GM21528 (cell line): ENCODE data around the gene ANKRD40.

Experiments
- ATAC-seq: cut with Tn5 transposase; IDR thresholded peaks from one replicate; pipeline ENCODE4 v1.9.1; 2021; ENCODE audit warnings: mild to moderate bottlenecking, moderate library complexity; ENCODE audit not compliant: unreplicated experiment, low FRiP score

The ANKRD40 gene

DNA sequence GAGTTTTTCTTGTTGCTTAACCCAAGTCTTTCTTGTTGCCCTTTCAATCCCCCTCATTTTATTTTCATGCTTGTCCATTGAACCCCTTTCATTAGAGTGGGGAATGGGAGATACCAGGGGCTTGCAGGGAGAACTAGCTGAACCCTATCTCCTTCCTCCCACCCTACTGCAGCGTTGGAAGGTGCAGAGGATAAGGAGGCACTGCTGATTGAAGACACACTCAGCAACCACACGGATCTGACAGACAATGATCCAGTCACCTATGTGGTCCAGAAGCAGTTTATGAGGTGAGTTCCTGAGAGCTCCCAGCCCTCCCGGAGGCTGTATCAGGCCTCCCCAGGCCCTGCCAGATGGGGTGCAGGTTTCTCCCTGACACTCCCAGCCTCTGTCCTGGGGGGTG is 32.5 kb downstream of the ANKRD40 start:
- no peak for ATAC-seq

DNA sequence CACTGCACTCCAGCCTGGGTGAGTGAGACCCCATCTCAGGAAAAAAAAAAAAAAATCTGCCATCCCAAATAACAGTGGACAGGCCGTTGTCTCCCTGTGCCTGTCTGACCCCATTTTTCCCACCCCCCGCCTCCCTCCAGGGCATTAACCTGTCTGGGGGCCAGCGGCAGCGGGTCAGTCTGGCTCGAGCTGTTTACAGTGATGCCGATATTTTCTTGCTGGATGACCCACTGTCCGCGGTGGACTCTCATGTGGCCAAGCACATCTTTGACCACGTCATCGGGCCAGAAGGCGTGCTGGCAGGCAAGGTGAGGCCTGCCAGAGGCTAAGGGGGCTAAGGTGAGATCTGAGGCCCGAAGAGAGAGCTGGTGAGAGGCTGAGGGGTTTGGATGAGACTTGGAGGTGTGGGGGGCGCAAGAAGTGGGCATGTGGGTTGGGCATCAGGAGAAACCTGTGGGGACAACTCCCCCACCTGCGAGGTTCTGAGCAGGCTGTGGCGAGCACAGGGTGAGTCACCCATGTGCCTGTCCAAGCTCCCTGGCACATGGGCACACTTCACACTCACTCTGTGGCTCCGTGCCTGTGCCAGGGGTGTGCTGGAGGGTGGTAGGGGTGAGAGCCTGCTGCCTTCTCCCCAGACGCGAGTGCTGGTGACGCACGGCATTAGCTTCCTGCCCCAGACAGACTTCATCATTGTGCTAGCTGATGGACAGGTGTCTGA is 34.7 kb downstream of the ANKRD40 start:
- ATAC-seq: no peak

DNA sequence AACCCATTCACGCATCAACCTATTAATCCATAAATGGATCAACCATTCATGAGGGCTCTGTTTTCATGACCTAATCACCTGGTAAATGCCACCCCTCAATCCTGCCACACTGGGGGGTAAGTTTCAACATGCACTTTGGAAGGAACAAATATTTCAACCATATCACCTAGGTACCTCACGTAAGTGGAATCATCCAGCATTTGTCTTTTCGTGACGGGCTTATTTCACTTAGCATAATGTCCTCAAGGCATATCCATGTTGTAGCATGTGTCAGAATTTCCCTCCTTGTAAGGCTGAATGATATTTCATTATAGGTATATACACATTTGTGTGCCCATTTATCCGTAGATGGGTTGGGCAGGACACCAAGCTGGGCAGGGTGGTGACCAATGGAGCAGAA is 35.6 kb downstream of the ANKRD40 start:
- no peak for ATAC-seq

DNA sequence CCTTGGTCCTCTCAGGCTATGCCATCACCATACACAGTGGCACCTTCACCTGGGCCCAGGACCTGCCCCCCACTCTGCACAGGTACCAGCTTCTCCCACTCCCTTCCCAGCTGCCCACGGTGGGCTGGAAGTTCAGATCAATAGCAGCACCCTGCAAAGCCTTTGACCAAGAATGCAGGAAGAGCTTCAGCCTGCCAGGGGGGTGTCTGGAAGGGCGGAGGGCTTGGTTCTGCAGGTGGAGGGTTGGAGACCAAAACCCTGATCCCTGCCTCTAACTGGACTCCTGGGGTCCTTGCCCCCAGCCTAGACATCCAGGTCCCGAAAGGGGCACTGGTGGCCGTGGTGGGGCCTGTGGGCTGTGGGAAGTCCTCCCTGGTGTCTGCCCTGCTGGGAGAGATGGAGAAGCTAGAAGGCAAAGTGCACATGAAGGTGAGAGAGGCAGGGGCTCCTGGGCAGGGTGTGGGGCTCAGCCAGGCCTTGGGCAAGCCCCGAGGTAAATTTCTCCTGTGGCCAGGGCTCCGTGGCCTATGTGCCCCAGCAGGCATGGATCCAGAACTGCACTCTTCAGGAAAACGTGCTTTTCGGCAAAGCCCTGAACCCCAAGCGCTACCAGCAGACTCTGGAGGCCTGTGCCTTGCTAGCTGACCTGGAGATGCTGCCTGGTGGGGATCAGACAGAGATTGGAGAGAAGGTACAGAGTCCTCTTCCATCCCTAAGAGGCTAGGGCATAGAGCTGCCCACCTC is 38.7 kb downstream of the ANKRD40 start:
- ATAC-seq: no peak

DNA sequence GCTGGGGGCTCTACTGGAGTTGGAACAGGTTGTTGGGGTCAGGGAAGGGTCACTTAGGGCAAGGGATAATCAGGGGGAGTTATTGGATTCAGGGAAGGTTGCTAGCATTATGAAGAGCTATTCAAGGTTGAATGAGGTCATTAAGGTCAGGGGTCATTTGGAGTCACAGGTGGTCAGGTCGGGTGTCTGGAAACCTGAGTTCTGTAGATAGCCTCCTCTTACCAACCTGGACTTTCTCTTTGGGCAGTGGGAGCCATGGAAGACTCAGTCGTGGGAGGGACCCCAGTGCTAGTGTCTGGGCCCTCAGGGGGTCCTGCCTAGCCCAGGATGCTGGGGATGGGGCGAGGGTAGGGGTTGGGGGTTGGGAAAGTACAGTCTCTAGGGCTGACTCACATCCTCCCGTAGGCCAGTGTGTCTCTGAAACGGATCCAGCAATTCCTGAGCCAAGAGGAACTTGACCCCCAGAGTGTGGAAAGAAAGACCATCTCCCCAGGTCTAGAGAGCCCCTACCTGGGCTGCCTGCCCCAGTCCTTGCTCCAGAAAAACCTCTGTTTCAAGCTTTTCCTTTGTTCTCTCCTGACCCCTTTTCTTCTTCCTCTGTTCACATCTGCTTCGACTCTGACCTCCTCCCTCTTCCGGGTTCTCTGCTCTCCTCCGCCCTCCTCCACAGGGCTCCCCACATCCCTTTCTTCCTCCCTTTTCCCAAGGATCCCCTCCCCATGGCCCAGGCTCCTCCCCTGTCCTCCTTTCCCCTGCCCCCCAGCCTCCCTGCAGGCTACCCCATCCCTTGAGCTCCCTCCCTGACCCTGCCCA is 39.5 kb downstream of the ANKRD40 start:
- no peak for ATAC-seq

DNA sequence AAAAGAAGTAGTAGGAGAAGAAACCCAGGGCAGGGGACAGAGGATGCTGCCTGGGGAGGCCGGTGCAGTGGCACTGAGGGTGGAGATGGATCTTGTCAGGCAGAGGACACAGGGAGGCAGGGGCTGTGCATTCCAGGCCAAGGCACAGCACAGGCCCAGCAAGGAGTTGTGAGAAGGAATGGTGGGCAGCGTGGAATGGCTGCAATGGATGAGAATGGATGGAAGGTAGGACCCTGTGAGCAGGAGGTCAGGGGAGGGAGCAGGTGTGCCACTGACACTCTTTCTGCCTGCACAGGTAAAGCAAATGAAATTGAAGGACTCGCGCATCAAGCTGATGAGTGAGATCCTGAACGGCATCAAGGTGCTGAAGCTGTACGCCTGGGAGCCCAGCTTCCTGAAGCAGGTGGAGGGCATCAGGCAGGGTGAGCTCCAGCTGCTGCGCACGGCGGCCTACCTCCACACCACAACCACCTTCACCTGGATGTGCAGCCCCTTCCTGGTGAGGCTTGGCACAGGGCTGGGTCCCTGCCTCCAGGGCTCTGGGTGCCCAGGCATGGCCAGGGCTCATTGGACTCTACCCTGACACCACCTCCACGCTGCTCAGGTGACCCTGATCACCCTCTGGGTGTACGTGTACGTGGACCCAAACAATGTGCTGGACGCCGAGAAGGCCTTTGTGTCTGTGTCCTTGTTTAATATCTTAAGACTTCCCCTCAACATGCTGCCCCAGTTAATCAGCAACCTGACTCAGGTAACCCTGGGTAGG is 40.3 kb downstream of the ANKRD40 start:
- ATAC-seq: no peak

DNA sequence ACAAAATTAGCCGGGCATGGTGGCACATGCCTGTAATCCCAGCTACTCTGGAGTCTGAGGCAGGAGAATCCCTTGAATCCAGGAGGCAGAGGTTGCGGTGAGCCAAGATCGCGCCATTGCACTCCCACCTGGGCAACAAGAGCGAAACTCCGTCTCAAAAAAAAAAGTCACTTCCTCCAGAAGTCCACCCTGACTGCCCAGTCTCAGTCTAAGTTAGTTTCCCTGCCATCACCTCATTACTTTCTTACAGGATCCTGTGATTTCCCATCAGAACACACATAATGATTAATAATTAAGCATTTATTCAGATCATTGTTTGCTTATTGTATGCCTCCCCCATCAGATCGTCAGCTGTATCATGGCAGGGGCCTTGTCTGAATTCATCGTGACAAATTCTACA is 41.4 kb downstream of the ANKRD40 start:
- ATAC-seq: no peak

DNA sequence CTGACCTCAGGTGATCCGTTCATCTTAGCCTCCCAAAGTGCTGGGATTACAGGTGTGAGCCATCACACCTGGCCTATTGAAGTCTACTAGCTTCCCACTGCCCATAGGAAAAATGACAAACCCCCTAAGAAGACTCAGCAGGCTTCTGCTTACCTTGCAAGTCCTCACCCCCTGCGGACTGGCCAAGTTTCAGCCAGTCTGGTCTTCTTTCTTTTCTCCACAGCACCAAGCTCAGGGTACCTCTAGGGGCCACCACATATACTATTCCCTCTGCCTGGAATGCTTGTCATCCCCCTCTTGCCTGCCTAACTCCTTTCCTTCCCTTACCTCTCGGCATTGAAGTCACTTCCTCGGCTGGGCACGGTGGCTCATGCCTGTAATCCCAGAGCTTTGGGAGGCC is 41.9 kb downstream of the ANKRD40 start:
- ATAC-seq: no peak

DNA sequence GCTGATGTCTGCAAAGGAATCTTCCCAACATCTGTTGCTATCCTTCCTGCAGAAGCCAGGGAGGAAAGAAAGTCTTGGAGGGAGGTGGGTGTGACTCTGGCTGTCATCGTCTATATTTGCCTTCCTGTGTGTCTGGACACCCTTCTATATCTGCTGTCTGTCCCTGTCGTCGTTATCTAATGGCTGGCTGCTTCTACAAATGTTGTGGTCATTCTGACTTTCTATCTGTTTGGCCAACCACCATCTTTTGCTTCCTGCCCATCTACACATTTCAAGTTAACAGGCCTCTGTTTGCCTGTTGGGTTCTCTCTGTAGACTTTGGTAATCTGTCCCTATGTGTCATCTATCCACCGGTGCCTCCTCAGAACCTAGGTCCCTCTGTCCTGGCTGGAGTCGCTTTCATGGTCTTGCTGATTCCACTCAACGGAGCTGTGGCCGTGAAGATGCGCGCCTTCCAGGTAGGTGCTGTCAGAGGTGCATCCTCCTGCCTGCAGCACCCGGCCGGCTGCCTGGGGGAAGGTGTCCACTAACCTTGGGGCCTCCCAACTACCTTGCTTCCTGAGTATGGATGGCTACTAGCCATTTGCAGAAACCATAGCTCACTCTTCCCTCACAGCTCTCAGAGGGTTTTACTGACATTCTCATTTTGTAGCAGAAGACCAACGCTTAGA is 42.8 kb downstream of the ANKRD40 start:
- no peak for ATAC-seq

DNA sequence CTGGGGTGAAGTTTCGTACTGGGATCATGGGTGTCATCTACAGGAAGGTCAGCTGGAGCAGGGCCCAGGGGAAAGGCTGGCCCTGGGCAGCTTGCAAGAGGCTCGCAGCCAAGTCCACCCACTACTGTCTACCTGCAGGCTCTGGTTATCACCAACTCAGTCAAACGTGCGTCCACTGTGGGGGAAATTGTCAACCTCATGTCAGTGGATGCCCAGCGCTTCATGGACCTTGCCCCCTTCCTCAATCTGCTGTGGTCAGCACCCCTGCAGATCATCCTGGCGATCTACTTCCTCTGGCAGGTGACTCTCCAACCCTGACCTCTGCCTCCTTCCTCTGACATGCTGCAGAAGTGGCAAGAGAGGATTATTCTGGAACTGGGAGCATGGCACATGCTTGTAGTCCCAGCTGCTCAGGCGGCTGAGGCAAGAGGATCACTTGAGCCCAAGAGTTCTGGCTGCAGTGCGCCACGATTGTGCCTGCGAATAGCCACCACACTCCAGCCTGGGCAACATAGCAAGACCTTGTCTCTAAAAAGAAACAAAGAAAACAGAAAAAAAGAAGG is 43.8 kb downstream of the ANKRD40 start:
- ATAC-seq: no peak

DNA sequence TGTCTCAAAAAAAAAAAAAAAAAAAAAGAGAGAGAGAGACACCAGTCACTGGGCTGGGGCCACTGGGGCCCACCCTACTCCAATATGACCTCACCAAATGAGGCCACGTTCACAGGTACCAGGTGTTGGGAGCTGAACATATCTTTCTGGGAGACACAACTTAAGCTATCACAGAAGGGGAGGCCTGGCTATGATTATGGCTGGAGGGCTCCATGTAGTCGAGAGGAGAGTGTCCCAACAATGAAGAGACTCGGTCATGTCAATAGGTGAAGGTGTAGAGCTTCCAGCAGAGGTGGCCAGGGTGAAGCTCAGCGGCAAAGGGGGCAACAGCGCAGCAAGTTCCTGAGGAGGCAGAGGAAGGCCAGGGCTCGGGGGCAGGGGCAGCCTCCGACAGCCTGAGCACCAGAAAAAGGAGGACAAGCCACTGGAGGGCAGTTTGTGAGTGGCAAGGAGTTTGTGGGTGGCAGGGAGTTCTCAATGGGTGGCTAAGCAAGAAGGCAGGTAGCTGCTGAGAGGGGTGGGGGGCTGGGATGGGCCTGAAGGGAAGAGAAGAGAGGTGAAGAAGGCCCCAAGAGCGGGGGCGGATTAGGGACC is 45.0 kb downstream of the ANKRD40 start:
- no peak for ATAC-seq

DNA sequence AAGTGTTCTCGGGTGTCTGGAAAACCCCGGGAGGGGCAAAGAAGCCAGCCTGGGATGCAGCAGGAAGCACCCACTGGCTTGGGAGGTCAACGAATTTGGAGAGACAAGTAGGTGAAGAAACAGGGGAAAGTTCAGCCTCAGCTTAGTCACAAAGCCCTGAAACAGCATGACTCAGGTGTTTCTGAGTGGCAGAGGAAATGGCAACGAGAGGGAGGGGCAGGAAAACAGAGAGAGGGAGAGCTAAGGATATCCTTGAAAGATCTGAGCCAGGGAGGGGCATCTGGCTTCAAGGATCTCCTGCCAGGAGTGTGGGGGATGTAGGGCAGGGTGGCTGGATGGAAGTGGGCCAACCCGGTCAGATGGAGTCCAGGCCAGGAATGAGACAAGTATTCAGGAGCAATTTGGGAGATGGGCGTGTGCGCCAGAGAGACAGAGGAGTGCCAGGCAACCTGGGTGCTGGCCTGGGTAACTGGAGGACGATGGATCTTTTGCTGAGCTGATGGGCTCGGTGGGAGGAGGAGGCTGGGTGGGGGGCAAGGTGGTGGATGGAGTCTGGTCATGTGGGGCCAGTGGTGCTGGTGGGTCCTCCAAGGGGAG is 45.8 kb downstream of the ANKRD40 start:
- no peak for ATAC-seq

DNA sequence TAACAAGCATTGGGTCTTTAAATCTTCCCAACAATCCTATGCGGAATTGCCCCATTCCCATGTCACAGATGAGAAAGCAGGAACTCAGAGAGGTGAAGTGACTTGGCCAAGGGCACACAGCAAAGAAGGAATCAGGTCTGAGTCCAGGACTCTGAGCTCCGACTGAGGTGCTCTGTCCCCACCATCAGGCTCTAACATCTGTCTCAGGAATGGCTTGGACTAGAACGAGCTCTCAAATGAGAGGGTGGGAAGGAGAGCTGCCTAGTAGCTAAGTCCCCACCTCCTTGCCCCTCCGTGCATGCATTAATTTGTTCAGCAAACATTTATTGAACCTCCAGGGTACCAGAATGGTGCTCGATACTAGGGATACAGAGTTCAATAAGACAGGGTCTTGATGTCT is 46.4 kb downstream of the ANKRD40 start:
- no peak for ATAC-seq

DNA sequence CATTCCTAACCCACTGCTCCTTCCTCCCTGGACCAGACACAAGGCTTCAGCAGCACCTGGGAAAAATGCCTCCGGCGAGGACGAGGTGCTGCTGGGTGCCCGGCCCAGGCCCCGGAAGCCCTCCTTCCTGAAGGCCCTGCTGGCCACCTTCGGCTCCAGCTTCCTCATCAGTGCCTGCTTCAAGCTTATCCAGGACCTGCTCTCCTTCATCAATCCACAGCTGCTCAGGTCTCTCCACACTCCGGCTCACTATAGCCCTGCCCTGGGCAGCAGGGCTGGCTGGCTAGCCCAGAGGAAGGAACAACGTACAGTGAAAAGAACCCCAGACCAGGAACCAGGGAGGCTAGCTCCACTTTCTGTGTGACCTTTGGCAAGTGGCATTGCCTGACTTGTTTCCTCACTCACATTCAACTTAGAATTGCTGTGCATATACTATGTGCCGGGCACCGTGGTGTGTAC is 46.8 kb downstream of the ANKRD40 start:
- no peak for ATAC-seq

DNA sequence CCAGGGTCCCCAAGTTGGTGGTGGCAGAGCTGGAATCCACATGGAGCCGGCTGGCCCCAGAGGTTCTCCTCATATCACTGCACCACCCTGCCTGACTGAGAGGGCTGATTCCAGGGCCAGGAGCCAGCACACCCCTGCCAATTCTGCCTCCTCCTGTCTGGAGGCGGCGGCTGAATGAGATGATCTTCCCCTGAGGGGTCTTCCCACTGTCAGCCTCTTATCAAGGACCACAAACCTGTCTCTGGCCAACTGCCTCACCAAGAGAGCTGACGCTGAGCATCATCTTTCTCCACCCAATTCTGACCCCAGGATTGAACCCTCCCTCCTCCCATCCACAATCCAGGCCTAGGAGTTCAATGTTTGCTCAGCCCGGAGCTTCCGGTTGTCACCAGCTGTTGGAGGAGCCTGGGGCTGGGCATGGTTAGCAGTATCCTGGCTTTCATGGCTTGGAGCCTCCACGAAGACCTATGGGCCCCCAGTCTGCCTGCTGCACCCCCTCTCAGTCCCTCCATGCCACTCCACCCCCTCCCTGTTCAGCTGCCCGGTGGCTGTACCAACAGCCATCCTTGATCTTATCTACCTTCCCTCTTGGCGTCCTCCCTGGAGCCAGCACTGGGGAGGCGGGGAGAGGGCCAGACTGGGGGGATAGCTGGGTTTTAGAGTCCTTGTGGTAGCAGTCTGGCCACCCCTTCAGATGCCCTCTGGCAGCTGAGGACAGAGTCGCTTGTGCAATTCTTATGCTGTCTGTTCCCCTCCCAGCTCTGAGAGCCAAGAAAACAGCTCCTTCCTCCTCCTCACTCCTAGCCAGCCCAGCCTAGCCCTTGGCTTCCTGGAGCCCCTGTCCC is 47.5 kb downstream of the ANKRD40 start:
- ATAC-seq: no peak

DNA sequence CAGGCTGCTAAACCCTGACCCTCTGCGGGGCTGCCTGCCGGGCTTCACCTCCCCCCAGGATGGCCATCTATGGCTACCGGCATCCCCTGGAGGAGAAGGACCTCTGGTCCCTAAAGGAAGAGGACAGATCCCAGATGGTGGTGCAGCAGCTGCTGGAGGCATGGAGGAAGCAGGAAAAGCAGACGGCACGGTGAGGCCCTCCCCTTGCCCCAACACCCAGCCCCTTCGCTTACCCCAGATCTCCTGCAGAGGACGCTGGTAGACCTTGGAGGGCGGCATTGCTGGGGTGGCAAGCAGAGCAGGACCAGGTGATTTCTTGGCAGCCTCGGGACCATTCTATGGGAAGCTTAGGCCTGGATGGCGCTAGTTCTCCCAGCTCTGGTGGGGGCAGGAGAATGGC is 48.5 kb downstream of the ANKRD40 start:
- ATAC-seq: no peak

DNA sequence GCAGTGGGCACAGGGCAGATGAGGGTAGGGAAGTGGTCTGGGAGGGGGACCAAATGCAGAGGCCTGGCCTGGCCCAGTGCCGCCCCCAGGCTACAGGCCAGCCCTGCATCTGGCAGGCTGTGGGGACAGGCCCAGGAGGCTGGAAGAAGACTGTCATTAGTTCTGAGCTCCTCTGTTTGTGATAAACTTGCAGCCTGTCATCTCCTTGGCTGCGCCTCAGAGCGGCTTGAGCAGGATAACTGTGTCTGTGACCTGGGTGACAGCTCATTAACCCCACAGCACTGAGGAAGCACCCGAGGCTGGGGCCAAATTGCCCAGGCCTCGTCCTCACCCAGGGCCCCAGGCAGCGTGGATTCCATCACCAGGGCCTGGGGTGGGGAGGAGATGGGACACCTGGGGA is 49.1 kb downstream of the ANKRD40 start:
- no peak for ATAC-seq

DNA sequence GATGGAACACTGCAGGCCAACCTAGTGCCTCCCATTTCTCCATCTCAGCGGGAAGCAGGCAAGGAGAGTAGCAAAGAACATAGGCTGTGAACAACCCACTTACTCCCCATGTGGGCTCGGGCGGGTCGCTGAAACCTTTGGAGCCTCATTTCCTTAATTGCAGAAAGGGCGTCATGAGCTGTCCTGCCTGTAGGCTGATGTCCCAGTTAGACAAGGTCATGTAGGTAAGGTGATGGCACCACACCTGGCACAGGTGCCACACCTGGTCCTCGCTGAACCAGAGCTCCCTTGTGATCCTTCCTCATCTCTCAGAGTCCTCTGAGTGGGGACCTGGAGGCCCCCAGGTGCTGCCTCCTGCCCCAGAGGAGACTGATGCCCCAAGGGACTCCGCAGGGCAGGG is 50.1 kb downstream of the ANKRD40 start:
- ATAC-seq: no peak
